Measurements from ENCODE around the gene FAM156B.
"Not testable (repeated sequence)": the region's sequence is repeated elsewhere in the genome, so short reads cannot be mapped to it uniquely, and the experiment has no call there.

Gene FAM156B

GRCh38 chrX:52896855-52897709, at the start of gene FAM156B:
Gene FAM156B, plus strand, starts transcription at chrX:52897330. Its CDS starts 9,896 bp downstream, at chrX:52907226.
- DNase-seq = not testable (repeated sequence)

DNA sequence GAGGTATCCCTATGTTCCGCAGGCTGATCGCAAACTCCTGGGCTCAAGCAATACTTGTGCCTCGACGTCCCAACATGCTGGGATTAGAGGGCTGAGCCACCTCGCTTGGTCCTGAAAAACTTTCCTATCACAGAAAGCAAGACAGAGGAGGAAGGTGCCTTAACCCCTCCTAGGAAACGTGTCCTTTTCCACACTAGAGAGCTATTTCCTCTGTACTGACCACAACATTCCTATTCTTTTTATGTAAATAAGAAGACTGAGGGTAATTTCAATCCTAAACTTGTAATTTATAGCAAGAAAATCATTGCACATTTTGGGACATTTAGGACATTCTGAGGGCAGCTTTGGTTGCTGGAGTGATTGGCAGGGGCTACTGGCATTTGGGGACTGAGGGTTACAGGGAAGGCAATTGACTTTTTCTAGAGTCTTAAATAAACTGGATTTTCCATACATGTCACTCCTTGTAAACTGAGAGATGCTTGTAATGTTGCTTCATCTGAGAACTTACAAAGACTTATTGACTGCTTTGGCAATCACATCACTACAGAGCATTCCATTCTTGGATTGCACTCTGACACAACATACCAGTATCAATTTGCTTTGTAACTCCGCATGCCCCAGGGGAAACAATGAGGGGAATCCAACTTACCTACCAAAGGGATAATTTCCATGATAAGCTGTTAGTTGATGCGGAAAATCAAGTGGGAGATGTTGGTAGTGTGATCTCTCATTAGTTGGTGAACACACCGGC, 44.8 kb upstream of the FAM156B start:
- DNase-seq = no peak

DNA sequence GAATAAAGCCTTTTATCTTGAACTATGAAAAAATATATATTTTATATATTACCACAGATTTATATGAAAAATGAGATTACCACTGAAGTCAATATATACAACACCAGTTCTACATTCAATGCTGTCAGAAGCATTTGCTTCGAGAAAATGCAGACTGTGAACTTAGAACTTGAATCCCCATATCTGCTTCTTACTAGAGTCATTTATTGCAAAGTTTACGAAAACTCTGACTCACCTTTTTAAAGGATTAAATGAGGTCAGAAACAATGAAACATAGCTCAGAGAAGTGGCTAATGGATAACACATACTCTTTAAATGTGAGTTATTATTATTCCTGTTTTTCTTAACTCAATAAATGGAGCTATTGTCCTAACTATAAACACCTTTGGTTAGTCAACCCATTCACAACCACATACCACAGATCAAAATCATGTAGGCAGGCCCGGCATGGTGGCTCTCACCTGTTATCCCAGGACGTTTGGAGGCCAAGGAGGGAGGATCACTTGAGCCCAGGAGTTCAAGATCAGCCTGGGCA, 40.1 kb upstream of the FAM156B start:
- not testable (repeated sequence) for DNase-seq

DNA sequence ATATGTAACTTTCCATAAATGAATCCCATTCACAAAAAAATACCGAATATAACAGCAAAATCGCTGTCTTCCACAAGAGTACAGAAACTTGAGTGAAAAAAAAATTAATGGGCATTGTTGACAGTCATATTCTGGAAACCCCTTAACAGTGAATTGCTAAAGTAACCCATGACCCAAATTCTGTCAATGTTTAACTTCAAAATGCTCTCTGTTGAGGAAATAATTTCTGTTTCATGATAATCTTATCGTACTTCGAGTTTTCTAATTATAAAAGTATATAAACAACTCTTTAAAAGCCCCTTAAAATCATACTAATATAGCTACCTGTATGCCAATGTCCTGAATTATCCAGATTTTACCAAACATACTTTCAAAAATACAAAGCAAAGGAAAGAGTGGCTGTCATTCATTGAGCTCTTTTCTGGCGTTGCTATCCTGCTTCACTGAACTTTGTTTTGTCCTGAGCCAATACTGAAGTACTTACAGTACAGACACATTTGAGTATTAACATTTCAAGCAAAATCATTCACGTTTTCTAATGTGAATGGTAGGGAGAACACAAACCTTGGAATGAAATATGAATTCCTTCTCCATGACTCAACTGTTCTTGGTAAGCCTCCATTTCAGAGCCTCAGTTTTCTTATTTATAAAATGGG, 31.7 kb upstream of the FAM156B start:
- DNase-seq = no peak

DNA sequence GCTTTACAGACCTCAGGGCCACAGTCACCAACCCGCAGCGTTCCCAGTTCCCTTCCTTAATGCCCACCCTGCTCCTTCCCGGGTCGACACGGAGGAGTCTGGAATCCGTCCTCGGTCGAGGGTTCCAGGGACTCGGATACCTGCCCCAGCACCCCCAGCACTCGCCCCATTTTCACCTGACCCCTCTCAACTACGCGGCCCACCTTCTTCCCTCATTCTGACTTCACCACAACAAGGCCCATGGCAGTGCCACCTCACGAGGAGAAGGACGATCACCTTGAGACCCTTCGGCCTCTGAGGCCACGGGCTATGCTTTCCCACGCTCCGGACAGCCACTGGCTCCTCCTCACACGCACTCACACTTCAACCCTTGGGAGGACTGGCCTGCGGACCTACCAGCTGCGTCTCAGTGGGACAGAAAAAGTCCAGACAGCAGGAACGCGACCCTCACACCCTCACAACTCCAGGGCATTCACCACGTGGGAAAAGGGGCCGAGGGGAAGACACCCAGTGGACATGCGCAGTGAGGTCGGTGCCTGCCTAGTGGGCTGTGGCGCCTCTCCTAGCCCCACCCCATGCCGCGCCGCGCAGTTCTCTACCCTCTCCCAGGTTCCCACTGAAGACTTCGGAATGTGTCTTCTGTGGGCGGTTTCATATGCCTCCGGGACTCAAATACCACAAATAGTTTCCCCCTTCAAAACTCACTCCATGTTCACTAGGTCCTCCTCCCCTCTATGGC, 29.4 kb upstream of the FAM156B start, which contains the start of gene XAGE3:
XAGE3 (minus strand) TSS at position 474 of the 739 bp plus-strand sequence. CDS start 950 bp downstream, outside the sequence.
- no peak for DNase-seq

DNA sequence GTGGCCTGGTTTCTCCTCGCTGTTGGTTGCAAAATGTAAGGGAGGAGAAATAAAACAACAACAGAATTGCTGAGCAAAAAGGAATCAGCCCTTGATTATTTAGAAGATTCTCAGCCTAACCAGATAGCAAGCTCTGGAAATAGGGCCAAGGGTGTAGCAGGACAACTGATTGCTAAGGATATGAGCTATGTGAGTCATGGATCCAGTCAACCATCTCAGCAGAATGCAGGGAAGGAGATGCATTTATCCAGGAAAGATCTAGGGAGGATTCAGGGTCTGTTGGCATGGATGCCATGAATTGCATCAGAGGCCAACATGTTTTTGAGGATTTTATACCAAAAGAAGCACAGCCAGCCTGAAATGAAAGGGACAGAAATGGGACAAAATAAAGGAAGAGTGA, 27.1 kb upstream of the FAM156B start:
- DNase-seq = no peak

GRCh38 chrX:52873825-52874224, 23.3 kb upstream of the FAM156B start:
- DNase-seq = not testable (repeated sequence)

GRCh38 chrX:52874661-52875060, 22.5 kb upstream of the FAM156B start:
- DNase-seq = no peak

DNA sequence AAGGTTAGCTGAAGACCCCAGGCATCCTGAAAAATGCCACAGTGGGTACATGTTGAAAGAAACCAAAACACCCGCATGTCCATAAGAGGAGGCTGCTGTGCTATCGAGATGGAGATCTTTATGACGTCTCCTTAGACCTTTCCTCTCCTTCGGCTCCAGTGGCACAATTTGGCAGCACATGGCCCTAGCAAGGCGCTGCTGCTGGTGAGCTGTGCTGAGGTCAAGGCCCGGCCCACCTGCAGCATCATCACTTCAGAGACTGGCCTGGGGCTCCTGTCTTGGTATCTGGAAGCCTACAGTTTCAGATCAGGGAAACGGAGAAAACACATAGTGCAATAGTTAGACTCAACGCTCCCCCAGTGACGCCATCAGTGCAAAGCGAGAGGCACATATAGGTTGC, 21.7 kb upstream of the FAM156B start:
- DNase-seq = not testable (repeated sequence)

DNA sequence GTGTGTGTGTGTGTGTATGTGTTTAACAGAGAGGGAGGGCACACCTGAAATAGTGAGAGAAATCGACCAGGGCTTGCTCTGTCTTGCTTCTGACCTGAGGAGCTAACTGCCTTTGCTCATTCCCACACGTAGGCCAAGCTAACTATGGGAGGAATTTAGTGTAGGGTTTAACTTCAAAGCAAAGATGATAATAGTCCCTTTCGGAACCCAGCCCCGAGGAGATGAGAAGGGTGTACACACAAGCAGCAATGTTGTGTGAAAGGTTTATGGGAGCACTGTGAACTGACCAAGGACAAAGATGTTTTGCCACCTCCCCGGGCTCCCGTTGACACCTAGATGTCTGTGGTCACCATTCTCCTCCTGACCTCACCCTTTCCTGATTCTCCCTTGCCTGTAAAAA, 20.7 kb upstream of the FAM156B start:
- not testable (repeated sequence) for DNase-seq

- not testable (repeated sequence) for DNase-seq
These were observed 9.7 kb upstream of the FAM156B start for GRCh38 chrX:52887459-52887858.

DNA sequence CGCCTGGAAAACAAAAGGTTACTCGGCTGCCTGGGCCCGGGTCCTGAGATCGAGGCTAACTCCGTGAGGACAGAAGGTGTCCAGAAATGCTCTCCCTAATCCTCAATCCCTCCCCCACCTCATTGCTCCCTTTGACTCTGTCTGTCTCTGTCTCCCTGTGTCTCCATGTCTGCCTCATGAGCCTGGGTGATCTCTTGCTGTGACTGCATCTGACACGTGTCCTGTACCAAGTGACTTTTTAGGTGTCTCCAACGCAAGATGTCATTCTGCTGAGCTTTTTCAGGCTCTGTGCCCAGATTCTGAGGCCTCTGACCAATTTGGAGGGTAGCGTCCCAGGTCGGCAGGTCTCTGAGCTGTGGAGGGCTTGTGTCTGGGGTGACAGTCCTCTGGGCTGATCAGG, 9.0 kb upstream of the FAM156B start:
- DNase-seq = not testable (repeated sequence)

DNA sequence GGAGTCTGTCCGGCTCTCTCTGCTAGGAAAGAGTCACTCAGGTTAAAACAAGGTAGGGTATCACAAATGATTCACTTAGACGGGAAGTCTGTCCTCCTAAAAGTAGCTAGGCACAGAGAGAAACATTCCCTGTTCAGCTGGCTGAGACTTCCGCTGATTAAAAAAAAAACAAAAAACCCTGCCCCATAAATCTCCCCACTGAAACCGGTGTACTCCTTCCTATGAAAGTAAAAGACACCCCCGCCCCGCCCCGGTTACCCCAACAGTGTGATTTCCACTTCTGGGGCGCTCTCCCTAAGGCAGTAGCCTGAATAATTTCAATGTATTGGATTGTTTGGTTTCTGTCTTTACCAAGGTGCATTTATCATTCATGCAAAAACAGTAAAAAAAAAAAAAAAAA, 692 bp upstream of the FAM156B start:
- DNase-seq = not testable (repeated sequence)

- DNase-seq = not testable (repeated sequence)
These were observed 8.4 kb downstream of the FAM156B start for GRCh38 chrX:52905531-52905930.

DNA sequence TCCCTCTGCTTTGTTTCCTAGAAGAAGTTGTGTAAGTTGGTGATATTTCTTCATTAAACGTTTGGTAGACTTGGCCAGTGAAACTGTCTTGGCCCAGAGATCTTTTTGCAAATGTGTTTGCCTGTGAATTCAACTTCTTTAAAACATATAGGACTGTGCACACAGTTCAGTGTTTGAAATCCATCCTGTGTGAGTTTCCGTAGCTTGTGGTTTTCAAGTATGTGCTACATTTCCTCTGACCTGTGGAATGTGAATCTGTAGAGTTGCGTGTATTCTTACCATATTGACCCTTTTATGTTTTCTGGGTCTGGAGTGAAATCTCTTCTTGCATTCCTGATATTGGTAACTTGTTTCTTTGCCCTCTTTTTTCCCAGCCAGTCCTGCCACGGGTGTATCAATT, 8.9 kb downstream of the FAM156B start:
- not testable (repeated sequence) for DNase-seq

DNA sequence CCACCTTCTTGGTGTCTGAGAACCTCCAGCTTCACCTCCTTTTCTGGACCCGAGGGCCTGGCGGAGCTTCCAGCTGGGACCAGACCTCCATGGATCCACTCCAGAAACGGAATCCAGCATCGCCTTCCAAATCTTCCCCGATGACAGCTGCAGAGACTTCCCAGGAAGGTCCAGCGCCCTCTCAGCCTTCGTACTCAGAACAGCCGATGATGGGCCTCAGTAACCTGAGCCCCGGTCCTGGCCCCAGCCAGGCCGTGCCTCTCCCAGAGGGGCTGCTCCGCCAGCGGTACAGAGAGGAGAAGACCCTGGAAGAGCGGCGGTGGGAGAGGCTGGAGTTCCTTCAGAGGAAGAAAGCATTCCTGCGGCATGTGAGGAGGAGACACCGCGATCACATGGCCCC, 10.0 kb downstream of the FAM156B start:
- DNase-seq = not testable (repeated sequence)

DNA sequence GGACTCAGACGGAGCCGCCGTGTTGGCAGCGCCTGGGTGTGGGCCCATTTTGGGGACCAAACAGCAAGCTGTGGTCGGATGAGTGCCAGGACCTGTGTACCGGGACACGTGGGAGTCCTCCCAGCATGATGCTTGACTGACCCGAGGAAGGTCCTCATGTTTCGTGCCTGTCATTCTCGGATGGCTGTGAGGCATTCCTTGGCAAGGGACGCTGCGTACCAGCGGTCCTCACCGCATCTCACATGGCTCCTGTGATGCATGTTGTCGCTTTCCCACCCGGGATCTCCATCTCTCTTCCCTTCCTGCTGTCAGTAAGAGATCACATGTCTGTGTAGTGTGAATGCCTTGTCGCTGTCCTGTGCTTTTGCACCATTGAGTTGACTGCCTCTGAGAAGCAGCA, 10.8 kb downstream of the FAM156B start:
- not testable (repeated sequence) for DNase-seq

GRCh38 chrX:52909313-52909969, 12.3 kb downstream of the FAM156B start:
- not testable (repeated sequence) for DNase-seq

GRCh38 chrX:52913681-52914080, 16.6 kb downstream of the FAM156B start:
- not testable (repeated sequence) for DNase-seq

- not testable (repeated sequence) for DNase-seq
These were observed 17.6 kb downstream of the FAM156B start for GRCh38 chrX:52914704-52915103.

GRCh38 chrX:52923781-52924241, 26.7 kb downstream of the FAM156B start:
- DNase-seq = no peak

Measured in stimulated activated naive CD4-positive, alpha-beta T cell treated with Interleukin-2 at 50 U/mL for 16 hours (primary cell).